ENCODE data around the gene MRPS17. TPM values are rescaled to one million over a fixed set of nuclear protein-coding genes. Genes with fewer than 3 reads are reported as not detected.
A peak's percentile ranks its signal among the peaks of the same experiment; 100 is the strongest.

MRPS17 gene
- total and polyA plus RNA-seq, 4 donors, result 7.2 to 39.7 (median 10.7) TPM

DNA sequence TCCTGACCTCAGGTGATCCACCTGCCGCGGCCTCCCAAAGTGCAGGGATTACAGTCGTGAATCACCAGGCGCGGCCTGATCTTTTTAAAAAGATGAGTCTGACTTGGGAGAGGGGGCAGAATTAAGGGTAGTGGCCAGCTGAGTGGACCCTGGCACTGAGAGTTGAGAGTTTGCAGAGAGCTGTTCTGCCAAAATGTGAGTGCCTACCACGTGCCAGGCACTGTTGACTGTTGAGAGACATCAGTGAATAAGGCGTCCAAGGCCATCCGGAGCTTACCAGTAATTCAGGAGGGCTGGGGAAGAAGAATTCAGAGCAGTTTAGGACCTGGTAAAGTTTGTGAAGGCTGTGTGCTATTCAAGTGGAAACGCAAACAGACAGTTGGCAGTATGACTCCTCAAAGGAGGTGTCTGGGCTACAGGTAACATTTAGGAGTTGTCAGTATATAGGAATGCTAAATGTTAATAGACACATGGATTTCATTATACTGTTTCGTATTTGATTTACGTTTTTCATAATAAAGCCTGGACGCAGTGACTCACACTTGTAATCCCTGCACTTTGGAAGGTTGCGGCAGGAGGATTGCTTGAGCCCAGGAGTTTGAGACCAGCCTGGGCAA lies 14.2 kb downstream of the MRPS17 start:
- H3K4me3 ChIP-seq (ENCODE audit: low read depth in 1 of 3, low read length in 3 of 3), result no peak overlapping the region
- TF ChIP-seq HNF4G (IDR thresholded peaks at IDR 0.05), result peak; percentile 16
- peak; percentile 70 for TF ChIP-seq SP1 (IDR thresholded peaks at IDR 0.05)
- TF ChIP-seq JUND (IDR thresholded peaks at IDR 0.05), result no peak
- peak; percentile 54 to 56 for TF ChIP-seq RXRA (IDR thresholded peaks at IDR 0.05)
- peak; percentile 60 to 72 for TF ChIP-seq HNF4A (conservative IDR thresholded peaks at IDR 0.05)
- WGBS, result 72% methylated on average over 13 of the region's 13 CpGs
- H3K9me3 ChIP-seq (ENCODE audit: control insufficient read depth in 4 of 4, low read length in 3 of 4), result no peaks in the 10 kb centered on the region
- peaks cover 0 to 19% (median 13%) of the 10 kb centered on the region in 4 donors for H3K4me1 ChIP-seq (ENCODE audit: control insufficient read depth in 4 of 4, insufficient read depth in 4 of 4, low read length in 3 of 4)
- H3K27me3 ChIP-seq (ENCODE audit: control insufficient read depth in 4 of 4, insufficient read depth in 4 of 4, low read length in 3 of 4), result no peaks in the 10 kb centered on the region
- H3K27ac ChIP-seq (ENCODE audit: low read depth in 1 of 2, low read length in 2 of 2), result peak overlapping the region; percentile 34 to 65
- no peak for DNase-seq (ENCODE audit: low spot score)
- peaks cover 0 to 3% (median 0%) of the 10 kb centered on the region in 4 donors for H3K36me3 ChIP-seq (ENCODE audit: control insufficient read depth in 4 of 4, insufficient read depth in 3 of 4, low read depth in 1 of 4, low read length in 3 of 4)
- H3K9ac ChIP-seq (ENCODE audit: low read depth in 1 of 2, low read length in 2 of 2), result no peak overlapping the region

DNA sequence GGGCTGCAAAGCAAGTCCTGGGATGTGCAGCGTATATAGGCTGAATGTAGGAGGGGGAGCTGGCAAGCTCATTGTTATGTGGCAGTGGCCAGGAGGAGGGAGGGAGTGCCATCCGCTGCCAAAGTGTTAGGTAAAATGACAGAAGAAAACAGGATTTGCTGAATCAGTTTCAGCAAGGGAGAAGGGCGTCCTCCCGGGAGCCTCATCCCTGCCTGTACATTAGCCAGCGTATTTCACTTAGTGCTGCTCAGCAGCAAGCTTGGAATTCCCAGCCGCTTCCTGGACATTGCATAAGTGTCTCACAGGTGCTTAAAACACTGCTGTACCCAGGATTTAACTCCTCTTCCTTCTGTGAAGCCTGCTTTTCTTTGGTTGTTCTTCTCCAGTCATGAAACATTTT lies 15.2 kb downstream of the MRPS17 start:
- H3K9me3 ChIP-seq (ENCODE audit: control insufficient read depth in 4 of 4, low read length in 3 of 4), result no peaks in the 10 kb centered on the region
- H3K27ac ChIP-seq (ENCODE audit: low read depth in 1 of 2, low read length in 2 of 2), result no peak overlapping the region
- H3K27me3 ChIP-seq (ENCODE audit: control insufficient read depth in 4 of 4, insufficient read depth in 4 of 4, low read length in 3 of 4), result no peaks in the 10 kb centered on the region
- H3K9ac ChIP-seq (ENCODE audit: low read depth in 1 of 2, low read length in 2 of 2), result no peak overlapping the region
- 96% methylated on average over 6 of the region's 6 CpGs for WGBS
- H3K4me3 ChIP-seq (ENCODE audit: low read depth in 1 of 3, low read length in 3 of 3), result no peak overlapping the region
- H3K4me1 ChIP-seq (ENCODE audit: control insufficient read depth in 4 of 4, insufficient read depth in 4 of 4, low read length in 3 of 4), result peaks cover 0 to 19% (median 13%) of the 10 kb centered on the region in 4 donors
- H3K36me3 ChIP-seq (ENCODE audit: control insufficient read depth in 4 of 4, insufficient read depth in 3 of 4, low read depth in 1 of 4, low read length in 3 of 4), result peaks cover 0 to 3% (median 0%) of the 10 kb centered on the region in 4 donors
- no peak for DNase-seq (ENCODE audit: low spot score)
- no peak for TF ChIP-seq YY1 (IDR thresholded peaks at IDR 0.05)
- TF ChIP-seq JUND (IDR thresholded peaks at IDR 0.05), result no peak
- TF ChIP-seq SP1 (IDR thresholded peaks at IDR 0.05), result no peak
- TF ChIP-seq FOXA2 (IDR thresholded peaks at IDR 0.05), result no peak
- no peak for TF ChIP-seq GABPA (IDR thresholded peaks at IDR 0.05 in 1 of 2, conservative IDR thresholded peaks at IDR 0.05 in 1 of 2)
- TF ChIP-seq EGR1 (IDR thresholded peaks at IDR 0.05; ENCODE audit: low read depth in 2 of 2), result no peak
- no peak for TF ChIP-seq RXRA (IDR thresholded peaks at IDR 0.05)
- no peak for TF ChIP-seq TAF1 (conservative IDR thresholded peaks at IDR 0.05)
- no peak for TF ChIP-seq NR2F2 (IDR thresholded peaks at IDR 0.05)
- TF ChIP-seq FOXA1 (IDR thresholded peaks at IDR 0.05), result no peak
- TF ChIP-seq, protein P1, sequence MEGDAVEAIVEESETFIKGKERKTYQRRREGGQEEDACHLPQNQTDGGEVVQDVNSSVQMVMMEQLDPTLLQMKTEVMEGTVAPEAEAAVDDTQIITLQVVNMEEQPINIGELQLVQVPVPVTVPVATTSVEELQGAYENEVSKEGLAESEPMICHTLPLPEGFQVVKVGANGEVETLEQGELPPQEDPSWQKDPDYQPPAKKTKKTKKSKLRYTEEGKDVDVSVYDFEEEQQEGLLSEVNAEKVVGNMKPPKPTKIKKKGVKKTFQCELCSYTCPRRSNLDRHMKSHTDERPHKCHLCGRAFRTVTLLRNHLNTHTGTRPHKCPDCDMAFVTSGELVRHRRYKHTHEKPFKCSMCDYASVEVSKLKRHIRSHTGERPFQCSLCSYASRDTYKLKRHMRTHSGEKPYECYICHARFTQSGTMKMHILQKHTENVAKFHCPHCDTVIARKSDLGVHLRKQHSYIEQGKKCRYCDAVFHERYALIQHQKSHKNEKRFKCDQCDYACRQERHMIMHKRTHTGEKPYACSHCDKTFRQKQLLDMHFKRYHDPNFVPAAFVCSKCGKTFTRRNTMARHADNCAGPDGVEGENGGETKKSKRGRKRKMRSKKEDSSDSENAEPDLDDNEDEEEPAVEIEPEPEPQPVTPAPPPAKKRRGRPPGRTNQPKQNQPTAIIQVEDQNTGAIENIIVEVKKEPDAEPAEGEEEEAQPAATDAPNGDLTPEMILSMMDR (IDR thresholded peaks at IDR 0.05; ENCODE audit: low read depth, low read length, missing input control), result no peak
- TF ChIP-seq, protein P2, sequence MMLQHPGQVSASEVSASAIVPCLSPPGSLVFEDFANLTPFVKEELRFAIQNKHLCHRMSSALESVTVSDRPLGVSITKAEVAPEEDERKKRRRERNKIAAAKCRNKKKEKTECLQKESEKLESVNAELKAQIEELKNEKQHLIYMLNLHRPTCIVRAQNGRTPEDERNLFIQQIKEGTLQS (IDR thresholded peaks at IDR 0.05), result no peak
- TF ChIP-seq, protein P3, sequence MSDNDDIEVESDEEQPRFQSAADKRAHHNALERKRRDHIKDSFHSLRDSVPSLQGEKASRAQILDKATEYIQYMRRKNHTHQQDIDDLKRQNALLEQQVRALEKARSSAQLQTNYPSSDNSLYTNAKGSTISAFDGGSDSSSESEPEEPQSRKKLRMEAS (IDR thresholded peaks at IDR 0.05), result no peak
- TF ChIP-seq HNF4A (conservative IDR thresholded peaks at IDR 0.05), result no peak
- TF ChIP-seq HNF4G (IDR thresholded peaks at IDR 0.05), result no peak
- TF ChIP-seq, protein P4, sequence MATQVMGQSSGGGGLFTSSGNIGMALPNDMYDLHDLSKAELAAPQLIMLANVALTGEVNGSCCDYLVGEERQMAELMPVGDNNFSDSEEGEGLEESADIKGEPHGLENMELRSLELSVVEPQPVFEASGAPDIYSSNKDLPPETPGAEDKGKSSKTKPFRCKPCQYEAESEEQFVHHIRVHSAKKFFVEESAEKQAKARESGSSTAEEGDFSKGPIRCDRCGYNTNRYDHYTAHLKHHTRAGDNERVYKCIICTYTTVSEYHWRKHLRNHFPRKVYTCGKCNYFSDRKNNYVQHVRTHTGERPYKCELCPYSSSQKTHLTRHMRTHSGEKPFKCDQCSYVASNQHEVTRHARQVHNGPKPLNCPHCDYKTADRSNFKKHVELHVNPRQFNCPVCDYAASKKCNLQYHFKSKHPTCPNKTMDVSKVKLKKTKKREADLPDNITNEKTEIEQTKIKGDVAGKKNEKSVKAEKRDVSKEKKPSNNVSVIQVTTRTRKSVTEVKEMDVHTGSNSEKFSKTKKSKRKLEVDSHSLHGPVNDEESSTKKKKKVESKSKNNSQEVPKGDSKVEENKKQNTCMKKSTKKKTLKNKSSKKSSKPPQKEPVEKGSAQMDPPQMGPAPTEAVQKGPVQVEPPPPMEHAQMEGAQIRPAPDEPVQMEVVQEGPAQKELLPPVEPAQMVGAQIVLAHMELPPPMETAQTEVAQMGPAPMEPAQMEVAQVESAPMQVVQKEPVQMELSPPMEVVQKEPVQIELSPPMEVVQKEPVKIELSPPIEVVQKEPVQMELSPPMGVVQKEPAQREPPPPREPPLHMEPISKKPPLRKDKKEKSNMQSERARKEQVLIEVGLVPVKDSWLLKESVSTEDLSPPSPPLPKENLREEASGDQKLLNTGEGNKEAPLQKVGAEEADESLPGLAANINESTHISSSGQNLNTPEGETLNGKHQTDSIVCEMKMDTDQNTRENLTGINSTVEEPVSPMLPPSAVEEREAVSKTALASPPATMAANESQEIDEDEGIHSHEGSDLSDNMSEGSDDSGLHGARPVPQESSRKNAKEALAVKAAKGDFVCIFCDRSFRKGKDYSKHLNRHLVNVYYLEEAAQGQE (IDR thresholded peaks at IDR 0.05), result no peak
- no peak for TF ChIP-seq RAD21 (IDR thresholded peaks at IDR 0.05)
